SK-N-SH (cell line): ENCODE data around the gene IGF2BP2. TPM values are rescaled to one million over a fixed set of nuclear protein-coding genes. Genes with fewer than 3 reads are reported as not detected.

Experiments
- CTCF ChIA-PET: fragments of 300-600, 350-600 bp; formaldehyde crosslinking; extraction: SDS; loops from one replicate; lab custom pipeline; 2021; lab: Yijun Ruan, JAX
- POLR2A ChIA-PET: fragments of 350-600 bp; sonication (Branson Sonifier 250); formaldehyde crosslinking; extraction: SDS; loops from one replicate; lab custom pipeline; 2020; ENCODE audit warnings: antibody characterized with exemption, inconsistent platforms; lab: Yijun Ruan, JAX
- DNase-seq: peaks from one replicate; pipeline ENCODE4 v3.0.0; 2012
- H2AFZ ChIP-seq: fragments of 200-600 bp; sonication (generic); 2 replicates; pipeline ENCODE4 v1.8.1; 2016; ENCODE audit warnings: antibody characterized with exemption, mild to moderate bottlenecking, low read depth
- H3F3A ChIP-seq: fragments of 200-600 bp; sonication (generic); replicated peaks from 2 replicates; pipeline ENCODE3; 2016; ENCODE audit warnings: antibody characterized with exemption, mild to moderate bottlenecking; ENCODE audit not compliant: insufficient read depth
- H3K27ac ChIP-seq, 2 experiments: fragments of 200-500 bp in 1 of 2; fragments of 200-600 bp in 1 of 2; sonication (Bioruptor generic) in 1 of 2; sonication (generic), shearing (Covaris generic) in 1 of 2; 2 replicates each; pipeline versions ENCODE4 v1.5.1 to v1.6.1; 2014 to 2016; ENCODE audit warnings: low read depth in 2 of 2, inconsistent platforms in 1 of 2, low read length in 1 of 2, mild to moderate bottlenecking in 1 of 2, mixed read lengths in 1 of 2
- H3K27me3 ChIP-seq: fragments of 200-600 bp; sonication (generic), shearing (Covaris generic); 2 replicates; pipeline ENCODE4 v1.6.1; 2016; ENCODE audit warnings: mixed run types; ENCODE audit not compliant: insufficient read depth
- H3K36me3 ChIP-seq, 2 experiments: fragments of 200-500 bp in 1 of 2; fragments of 200-600 bp in 1 of 2; sonication (Bioruptor generic) in 1 of 2; sonication (generic) in 1 of 2; replicated peaks in 1 of 2; 2 replicates each; pipeline versions ENCODE3 to v1.5.1; 2014 to 2016; ENCODE audit warnings: low read length in 1 of 2, mild to moderate bottlenecking in 1 of 2; ENCODE audit not compliant: insufficient read depth in 2 of 2, control insufficient read depth in 1 of 2
- H3K4me1 ChIP-seq, 2 experiments: fragments of 200-500 bp in 1 of 2; fragments of 200-600 bp in 1 of 2; sonication (Bioruptor generic) in 1 of 2; sonication (generic), shearing (Covaris generic) in 1 of 2; 2 replicates each; pipeline versions ENCODE4 v1.5.1 to v1.6.1; 2014 to 2016; ENCODE audit warnings: low read depth in 1 of 2, low read length in 1 of 2, mixed run types in 1 of 2; ENCODE audit not compliant: insufficient read depth in 2 of 2, control insufficient read depth in 1 of 2
- H3K4me2 ChIP-seq: fragments of 200-600 bp; sonication (generic), shearing (Covaris generic); 2 replicates; pipeline ENCODE4 v1.6.1; 2017; ENCODE audit warnings: mixed run types
- H3K4me3 ChIP-seq, 2 experiments: fragments of 200-500 bp in 1 of 2; fragments of 200-600 bp in 1 of 2; sonication (Bioruptor generic) in 1 of 2; sonication (generic), shearing (Covaris generic) in 1 of 2; 2 replicates each; pipeline versions ENCODE4 v1.5.1 to v1.8.1; 2014 to 2016; ENCODE audit warnings: low read depth in 2 of 2, inconsistent platforms in 1 of 2, low read length in 1 of 2, mild to moderate bottlenecking in 1 of 2, mixed read lengths in 1 of 2, moderate library complexity in 1 of 2
- H3K79me2 ChIP-seq: fragments of 200-600 bp; sonication (generic); 2 replicates; pipeline ENCODE4 v1.8.1; 2017; ENCODE audit warnings: mild to moderate bottlenecking; ENCODE audit not compliant: insufficient read depth
- H3K9ac ChIP-seq: fragments of 200-600 bp; sonication (generic); 2 replicates; pipeline ENCODE4 v1.6.1; 2017; ENCODE audit warnings: mixed run types
- H3K9me2 ChIP-seq: fragments of 200-600 bp; sonication (generic); 2 replicates; pipeline ENCODE4 v1.6.1; 2017; ENCODE audit warnings: mixed run types
- H3K9me3 ChIP-seq: fragments of 200-600 bp; sonication (generic); 2 replicates; pipeline ENCODE4 v1.6.1; 2017; ENCODE audit warnings: mixed run types, mild to moderate bottlenecking, moderate library complexity
- H4K20me1 ChIP-seq: fragments of 200-600 bp; sonication (generic); 2 replicates; pipeline ENCODE4 v1.6.1; 2017; ENCODE audit warnings: mild to moderate bottlenecking, mixed run types; ENCODE audit not compliant: insufficient read depth
- EZH2phosphoT487 ChIP-seq: fragments of 200-600 bp; sonication (generic); IDR thresholded peaks from 2 replicates; pipeline ENCODE4 v1.6.1; 2017; ENCODE audit warnings: low read depth, mixed run types, mild to moderate bottlenecking, antibody characterized with exemption, moderate library complexity, borderline replicate concordance
- FOSL2 ChIP-seq: IDR thresholded peaks from 2 replicates; pipeline ENCODE4 v1.4.0; 2012; ENCODE audit warnings: low read depth, mild to moderate bottlenecking, moderate library complexity, borderline replicate concordance
- FOXM1 ChIP-seq: IDR thresholded peaks from 2 replicates; pipeline ENCODE4 v1.4.0; 2012; ENCODE audit warnings: low read depth, mild to moderate bottlenecking
- GABPA ChIP-seq: IDR thresholded peaks from 2 replicates; pipeline ENCODE4 v1.4.0; 2012; ENCODE audit warnings: low read depth, mild to moderate bottlenecking
- MXI1 ChIP-seq: IDR thresholded peaks from 2 replicates; pipeline ENCODE4 v1.6.1; 2012; ENCODE audit warnings: mild to moderate bottlenecking, low read depth, low read length, improper control_type of control experiment
- RCOR1 ChIP-seq: fragments of 150-350 bp; IDR thresholded peaks from 2 replicates; pipeline ENCODE4 v1.6.1; 2017; ENCODE audit warnings: antibody characterized with exemption, low read length
- REST ChIP-seq: IDR thresholded peaks from 2 replicates; pipeline ENCODE4 v1.6.1; 2012; ENCODE audit warnings: mild to moderate bottlenecking, low read depth, low read length, moderate library complexity
- SIN3A ChIP-seq: IDR thresholded peaks from 2 replicates; pipeline ENCODE4 v1.6.1; 2012; ENCODE audit warnings: low read depth, mild to moderate bottlenecking, low read length, moderate library complexity, borderline replicate concordance
- TCF12 ChIP-seq: IDR thresholded peaks from 2 replicates; pipeline ENCODE4 v1.4.0; 2012
- USF1 ChIP-seq: IDR thresholded peaks from 2 replicates; pipeline ENCODE4 v1.4.0; 2012; ENCODE audit warnings: low read depth, borderline replicate concordance
- USF2 ChIP-seq: fragments of 150-350 bp; IDR thresholded peaks from 2 replicates; pipeline ENCODE4 v1.6.1; 2017; ENCODE audit warnings: antibody characterized with exemption, low read length, low read depth, borderline replicate concordance
- YY1 ChIP-seq: IDR thresholded peaks from 2 replicates; pipeline ENCODE4 v1.4.0; 2012; ENCODE audit warnings: low read depth, mild to moderate bottlenecking
- ZBTB33 ChIP-seq: IDR thresholded peaks from 2 replicates; pipeline ENCODE4 v1.4.0; 2012; ENCODE audit warnings: low read depth, borderline replicate concordance
- WGBS: methylation state at CpG from one replicate; pipeline ENCODE4 v1.1.6; 2017; ENCODE audit warnings: low lambda C conversion rate; 5-methylcytosine and 5-hydroxymethylcytosine counted together
- polyA plus RNA-seq, 3 experiments: library from polyadenylated mRNA; depleted of rRNA; stranded (reverse); fragments of >200 nt; gene quantifications; 2 replicates each; pipeline ENCODE4 v1.2.3, GENCODE V29; 2012

The IGF2BP2 gene
- polyA plus RNA-seq, 1 of the 3 experiments (the other 2 are of a cell fraction): 5.4 TPM

GRCh38 chr3:185595526-185595925, 229.3 kb downstream of the IGF2BP2 start:
- H3K79me2 ChIP-seq: peaks cover 36% of the 10 kb centered on the region; the same call in 1 of the 2 replicates
- H3K4me2 ChIP-seq: no peak overlapping the region
- no peaks in the 10 kb centered on the region for H3K27me3 ChIP-seq
- no peak overlapping the region for H2AFZ ChIP-seq
- H4K20me1 ChIP-seq: no peaks in the 10 kb centered on the region
- TF ChIP-seq YY1 (no peak), MXI1 (no peak), RCOR1 (no peak), USF2 (no peak), USF1 (no peak), GABPA (no peak)
- WGBS: 92% methylated on average over 4 of the region's 4 CpGs
- DNase-seq: no peak
- H3F3A ChIP-seq: no peaks in the 10 kb centered on the region
- no peak overlapping the region for H3K27ac ChIP-seq
- CTCF ChIA-PET: interaction anchor here (1.4 to 2.3 kb wide), 2 partner anchors 14 to 37 kb away, joined by 3 to 6 read pairs; no protein-coding TSS in a partner anchor
- no peaks in the 10 kb centered on the region for H3K9me2 ChIP-seq
- H3K9ac ChIP-seq: no peak overlapping the region
- H3K9me3 ChIP-seq: no peaks in the 10 kb centered on the region
- no peak overlapping the region for H3K4me3 ChIP-seq
- H3K4me1 ChIP-seq: no peaks in the 10 kb centered on the region
- POLR2A ChIA-PET: interaction anchor here (2.1 kb wide), 1 partner anchor 9 kb away, joined by 9 read pairs; the partner anchor contains the start of gene SENP2
- H3K36me3 ChIP-seq: peaks cover 14 to 34% of the 10 kb centered on the region in 2 experiments

- H2AFZ ChIP-seq: no peak overlapping the region
- no peak for DNase-seq
- POLR2A ChIA-PET: no interaction called here
- H3K9ac ChIP-seq: no peak overlapping the region
- no peaks in the 10 kb centered on the region for H3K27me3 ChIP-seq
- 71% methylated on average over 3 of the region's 3 CpGs for WGBS
- H4K20me1 ChIP-seq: no peaks in the 10 kb centered on the region
- H3K4me1 ChIP-seq: no peaks in the 10 kb centered on the region
- no peak overlapping the region for H3K4me3 ChIP-seq
- H3K9me2 ChIP-seq: no peaks in the 10 kb centered on the region
- TF ChIP-seq TCF12 (no peak), FOXM1 (no peak), EZH2phosphoT487 (no peak), SIN3A (no peak), ZBTB33 (no peak), USF2 (no peak), REST (no peak), FOSL2 (no peak)
- H3K9me3 ChIP-seq: no peaks in the 10 kb centered on the region
- H3K79me2 ChIP-seq: peaks cover 48% of the 10 kb centered on the region
- H3K36me3 ChIP-seq: peaks cover 10 to 21% of the 10 kb centered on the region in 2 experiments
- CTCF ChIA-PET: no interaction called here
- H3K4me2 ChIP-seq: no peak overlapping the region
- H3F3A ChIP-seq: no peaks in the 10 kb centered on the region
- H3K27ac ChIP-seq: no peak overlapping the region
These were observed 230.8 kb downstream of the IGF2BP2 start for GRCh38 chr3:185594073-185594472.
